DND-41 (cell line): ENCODE measurements around the gene ITGAX.
A peak's percentile ranks its signal among the peaks of the same experiment; 100 is the strongest.

Experiments used
- ATAC-seq: fragments of 200-7000 bp; cut with Tn5 transposase; 3 replicates; pipeline ENCODE4 v1.9.1; 2021; ENCODE audit warnings: low read depth; ENCODE audit not compliant: insufficient read depth
- DNase-seq: peaks from one replicate; pipeline ENCODE4 v3.0.0-alpha.2; 2020
- H2AFZ ChIP-seq: 2 replicates; pipeline ENCODE4 v1.6.0; 2012; ENCODE audit warnings: low read depth, low read length
- H3K27ac ChIP-seq: 2 replicates; pipeline ENCODE4 v1.5.1; 2012; ENCODE audit warnings: low read length, inconsistent platforms
- H3K27me3 ChIP-seq: fragments of 200-600 bp; sonication (generic); 2 replicates; pipeline ENCODE4 v1.6.0; 2012; ENCODE audit warnings: low read length, mild to moderate bottlenecking, inconsistent platforms; ENCODE audit not compliant: insufficient read depth, poor library complexity
- H3K36me3 ChIP-seq: 2 replicates; pipeline ENCODE4 v1.5.1; 2012; ENCODE audit warnings: low read length, inconsistent platforms; ENCODE audit not compliant: insufficient read depth
- H3K4me1 ChIP-seq: 2 replicates; pipeline ENCODE4 v1.5.1; 2012; ENCODE audit warnings: mild to moderate bottlenecking, low read length; ENCODE audit not compliant: insufficient read depth
- H3K4me2 ChIP-seq: 2 replicates; pipeline ENCODE4 v1.6.0; 2012; ENCODE audit warnings: mild to moderate bottlenecking, moderate library complexity, low read length, inconsistent platforms; ENCODE audit not compliant: insufficient read depth
- H3K4me3 ChIP-seq, 2 experiments: fragments of 200-600 bp in 1 of 2; shearing (Covaris generic) in 1 of 2; 2 replicates each; pipeline ENCODE4 v1.5.1; 2012 to 2016; ENCODE audit warnings: inconsistent platforms in 2 of 2, low read length in 2 of 2, mild to moderate bottlenecking in 2 of 2, low read depth in 1 of 2, moderate library complexity in 1 of 2
- H3K79me2 ChIP-seq: 2 replicates; pipeline ENCODE4 v1.6.0; 2012; ENCODE audit warnings: low read length, inconsistent platforms; ENCODE audit not compliant: insufficient read depth
- H3K9ac ChIP-seq: 2 replicates; pipeline ENCODE4 v1.6.0; 2012; ENCODE audit warnings: low read depth, mild to moderate bottlenecking, inconsistent platforms, low read length, moderate library complexity
- H3K9me3 ChIP-seq: 2 replicates; pipeline ENCODE4 v1.5.1; 2012; ENCODE audit warnings: low read length, moderate library complexity, mild to moderate bottlenecking, inconsistent platforms; ENCODE audit not compliant: insufficient read depth, severe bottlenecking
- H4K20me1 ChIP-seq: 2 replicates; pipeline ENCODE4 v1.6.0; 2012; ENCODE audit warnings: low read length; ENCODE audit not compliant: insufficient read depth
- EZH2 ChIP-seq: IDR thresholded peaks from 3 replicates; pipeline ENCODE4 v1.6.1; 2012; ENCODE audit warnings: borderline replicate concordance, low read depth, mild to moderate bottlenecking, moderate library complexity, low read length, inconsistent platforms; ENCODE audit not compliant: severe bottlenecking
- TF ChIP-seq, protein P1 (sequence below): IDR thresholded peaks from 2 replicates; pipeline ENCODE4 v1.5.1; 2012; ENCODE audit warnings: borderline replicate concordance, low read length, moderate library complexity, mild to moderate bottlenecking; ENCODE audit not compliant: poor library complexity, severe bottlenecking; ENCODE audit errors: extremely low read depth

The ITGAX gene

DNA sequence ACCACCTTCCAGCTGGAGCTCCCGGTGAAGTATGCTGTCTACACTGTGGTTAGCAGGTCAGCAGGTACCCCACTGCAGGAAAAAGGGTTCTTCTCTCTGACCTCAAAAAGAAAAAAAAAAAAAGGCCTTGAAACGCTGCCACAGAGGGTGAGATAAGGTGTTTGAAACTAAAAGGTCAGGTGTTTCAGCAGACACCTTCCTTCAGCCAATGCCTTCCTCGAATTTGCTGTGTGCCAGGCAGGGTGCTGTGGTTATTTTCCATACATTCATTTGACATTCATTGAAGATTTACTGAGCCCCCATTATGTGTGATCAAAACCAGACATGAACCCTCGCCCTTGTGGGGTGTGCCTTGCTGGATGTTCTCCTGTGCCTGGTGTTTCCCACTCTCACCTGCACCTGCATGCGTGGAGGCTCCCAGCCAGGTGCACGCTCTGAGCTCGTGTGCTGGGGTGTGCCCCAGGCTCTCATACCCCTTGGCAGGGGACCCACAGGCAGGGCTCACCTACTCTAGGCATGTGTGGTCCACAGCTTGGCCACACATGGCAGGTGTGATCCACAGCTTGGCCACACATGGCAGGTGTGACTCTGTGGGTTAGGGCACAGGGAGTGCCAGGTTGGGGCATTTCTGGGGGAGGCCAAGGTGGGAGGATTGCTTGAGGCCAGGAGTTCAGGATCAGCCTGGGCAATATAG, 22.4 kb downstream of the ITGAX start:
- no peak overlapping the region for H3K4me3 ChIP-seq
- no peak overlapping the region for H3K4me2 ChIP-seq
- no peak overlapping the region for H3K27ac ChIP-seq
- H2AFZ ChIP-seq: no peak overlapping the region
- H4K20me1 ChIP-seq: no peaks in the 10 kb centered on the region; the same call in 1 of the 2 replicates
- TF ChIP-seq, protein P1, sequence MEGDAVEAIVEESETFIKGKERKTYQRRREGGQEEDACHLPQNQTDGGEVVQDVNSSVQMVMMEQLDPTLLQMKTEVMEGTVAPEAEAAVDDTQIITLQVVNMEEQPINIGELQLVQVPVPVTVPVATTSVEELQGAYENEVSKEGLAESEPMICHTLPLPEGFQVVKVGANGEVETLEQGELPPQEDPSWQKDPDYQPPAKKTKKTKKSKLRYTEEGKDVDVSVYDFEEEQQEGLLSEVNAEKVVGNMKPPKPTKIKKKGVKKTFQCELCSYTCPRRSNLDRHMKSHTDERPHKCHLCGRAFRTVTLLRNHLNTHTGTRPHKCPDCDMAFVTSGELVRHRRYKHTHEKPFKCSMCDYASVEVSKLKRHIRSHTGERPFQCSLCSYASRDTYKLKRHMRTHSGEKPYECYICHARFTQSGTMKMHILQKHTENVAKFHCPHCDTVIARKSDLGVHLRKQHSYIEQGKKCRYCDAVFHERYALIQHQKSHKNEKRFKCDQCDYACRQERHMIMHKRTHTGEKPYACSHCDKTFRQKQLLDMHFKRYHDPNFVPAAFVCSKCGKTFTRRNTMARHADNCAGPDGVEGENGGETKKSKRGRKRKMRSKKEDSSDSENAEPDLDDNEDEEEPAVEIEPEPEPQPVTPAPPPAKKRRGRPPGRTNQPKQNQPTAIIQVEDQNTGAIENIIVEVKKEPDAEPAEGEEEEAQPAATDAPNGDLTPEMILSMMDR: no peak
- TF ChIP-seq EZH2: no peak
- H3K36me3 ChIP-seq: no peaks in the 10 kb centered on the region
- DNase-seq (no peak), ATAC-seq (no peak)
- H3K27me3 ChIP-seq: no peaks in the 10 kb centered on the region
- no peak overlapping the region for H3K9ac ChIP-seq
- no peaks in the 10 kb centered on the region for H3K79me2 ChIP-seq
- H3K9me3 ChIP-seq: no peaks in the 10 kb centered on the region
- H3K4me1 ChIP-seq: no peaks in the 10 kb centered on the region

DNA sequence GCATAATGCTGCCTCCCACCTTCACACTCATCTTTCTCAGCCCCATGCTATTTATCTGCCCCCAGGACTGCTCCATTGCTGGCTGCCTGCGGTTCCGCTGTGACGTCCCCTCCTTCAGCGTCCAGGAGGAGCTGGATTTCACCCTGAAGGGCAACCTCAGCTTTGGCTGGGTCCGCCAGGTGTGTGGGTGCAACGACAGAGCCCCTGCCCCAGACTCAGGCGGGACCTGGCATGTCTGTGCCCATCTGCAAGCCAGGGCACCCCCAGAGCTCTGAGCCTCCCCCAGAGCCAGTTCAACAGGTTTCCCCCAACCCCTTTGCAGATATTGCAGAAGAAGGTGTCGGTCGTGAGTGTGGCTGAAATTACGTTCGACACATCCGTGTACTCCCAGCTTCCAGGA, 25.2 kb downstream of the ITGAX start:
- no peak overlapping the region for H2AFZ ChIP-seq
- no peak overlapping the region for H3K27ac ChIP-seq
- no peaks in the 10 kb centered on the region; the same call in 1 of the 2 replicates for H4K20me1 ChIP-seq
- H3K9me3 ChIP-seq: no peaks in the 10 kb centered on the region
- H3K36me3 ChIP-seq: no peaks in the 10 kb centered on the region
- H3K79me2 ChIP-seq: no peaks in the 10 kb centered on the region
- no peak for TF ChIP-seq EZH2
- TF ChIP-seq, protein P1: no peak
- H3K4me3 ChIP-seq: no peak overlapping the region
- DNase-seq: no peak
- no peaks in the 10 kb centered on the region for H3K27me3 ChIP-seq
- no peak overlapping the region for H3K9ac ChIP-seq
- no peaks in the 10 kb centered on the region for H3K4me1 ChIP-seq
- H3K4me2 ChIP-seq: no peak overlapping the region
- no peak for ATAC-seq

DNA sequence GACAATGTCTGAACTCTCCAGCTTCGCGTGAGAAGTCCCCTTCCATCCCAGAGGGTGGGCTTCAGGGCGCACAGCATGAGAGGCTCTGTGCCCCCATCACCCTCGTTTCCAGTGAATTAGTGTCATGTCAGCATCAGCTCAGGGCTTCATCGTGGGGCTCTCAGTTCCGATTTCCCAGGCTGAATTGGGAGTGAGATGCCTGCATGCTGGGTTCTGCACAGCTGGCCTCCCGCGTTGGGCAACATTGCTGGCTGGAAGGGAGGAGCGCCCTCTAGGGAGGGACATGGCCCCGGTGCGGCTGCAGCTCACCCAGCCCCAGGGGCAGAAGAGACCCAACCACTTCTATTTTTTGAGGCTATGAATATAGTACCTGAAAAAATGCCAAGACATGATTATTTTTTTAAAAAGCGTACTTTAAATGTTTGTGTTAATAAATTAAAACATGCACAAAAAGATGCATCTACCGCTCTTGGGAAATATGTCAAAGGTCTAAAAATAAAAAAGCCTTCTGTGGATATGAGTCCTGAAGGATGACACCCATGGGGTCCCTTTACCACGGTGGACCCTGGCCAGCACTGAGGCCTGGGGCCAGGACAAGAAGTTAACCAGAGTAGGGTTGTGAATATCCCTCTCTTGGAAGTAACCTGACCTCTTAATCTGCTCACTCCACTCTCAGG, 27.6 kb downstream of the ITGAX start:
- DNase-seq (peak; percentile 65), ATAC-seq (peak; percentile 89)
- no peaks in the 10 kb centered on the region for H3K36me3 ChIP-seq
- no peak overlapping the region for H2AFZ ChIP-seq
- no peak for TF ChIP-seq EZH2
- TF ChIP-seq, protein P1: peak; percentile 79
- H3K27me3 ChIP-seq: no peaks in the 10 kb centered on the region
- no peaks in the 10 kb centered on the region for H3K4me1 ChIP-seq
- no peak overlapping the region for H3K4me2 ChIP-seq
- H3K9me3 ChIP-seq: no peaks in the 10 kb centered on the region
- no peaks in the 10 kb centered on the region; the same call in 1 of the 2 replicates for H4K20me1 ChIP-seq
- H3K79me2 ChIP-seq: no peaks in the 10 kb centered on the region
- H3K27ac ChIP-seq: no peak overlapping the region
- no peak overlapping the region for H3K9ac ChIP-seq
- no peak overlapping the region for H3K4me3 ChIP-seq
